BJ (cell line): ENCODE measurements around the gene ZNF467. TPM values are rescaled to one million over a fixed set of nuclear protein-coding genes. Genes with fewer than 3 reads are reported as not detected.

Experiments
- CTCF ChIA-PET: fragments of 350-600 bp; formaldehyde crosslinking; extraction: SDS; loops from one replicate; lab custom pipeline; 2021; ENCODE audit warnings: antibody characterized with exemption, inconsistent platforms; lab: Yijun Ruan, JAX
- POLR2A ChIA-PET: fragments of 300-600 bp; sonication (Branson Sonifier 250); formaldehyde crosslinking; extraction: SDS; loops from one replicate; lab custom pipeline; 2021; ENCODE audit warnings: antibody characterized with exemption; lab: Charles Lee
- DNase-seq: peaks from one replicate; pipeline ENCODE4 v3.0.0-alpha.2; 2011; ENCODE audit warnings: low read depth
- H3K27me3 ChIP-seq: 2 replicates; pipeline ENCODE4 v1.6.0; 2011; ENCODE audit warnings: low read length; ENCODE audit not compliant: control insufficient read depth, insufficient read depth
- H3K36me3 ChIP-seq: 2 replicates; pipeline ENCODE4 v1.5.1; 2011; ENCODE audit warnings: low read length; ENCODE audit not compliant: control insufficient read depth, insufficient read depth
- H3K4me3 ChIP-seq: 2 replicates; pipeline ENCODE4 v1.5.1; 2011; ENCODE audit warnings: low read depth, mild to moderate bottlenecking, control low read depth, low read length
- CTCF ChIP-seq: IDR thresholded peaks from 2 replicates; pipeline ENCODE4 v1.5.1; 2011; ENCODE audit warnings: low read depth, mild to moderate bottlenecking, control low read depth, inconsistent platforms, low read length, moderate library complexity; ENCODE audit not compliant: insufficient read depth
- polyA plus RNA-seq: library from polyadenylated mRNA; depleted of rRNA; stranded (reverse); fragments of >200 nt; gene quantifications from 2 replicates; pipeline ENCODE4 v1.2.3, GENCODE V29; 2011

Gene ZNF467
- polyA plus RNA-seq, 1 experiment, result 1.6 TPM

GRCh38 chr7:149765399-149766121, 7.8 kb downstream of the ZNF467 start:
- H3K36me3 ChIP-seq, result no peaks in the 10 kb centered on the region
- DNase-seq, result no peak
- no peak overlapping the region for H3K4me3 ChIP-seq
- ChIA-PET CTCF (interaction anchor here (1.0 kb wide), 1 partner anchor 23 kb away, joined by 4 read pairs; no protein-coding TSS in a partner anchor), POLR2A (no interaction called here)
- TF ChIP-seq CTCF, result no peak
- peaks cover 27% of the 10 kb centered on the region for H3K27me3 ChIP-seq

- DNase-seq, result no peak
- peaks cover 27% of the 10 kb centered on the region for H3K27me3 ChIP-seq
- ChIA-PET CTCF (interaction anchor here (1.0 to 1.2 kb wide), 2 partner anchors 14 to 23 kb away, joined by 3 read pairs; no protein-coding TSS in a partner anchor), POLR2A (no interaction called here)
- no peak overlapping the region for H3K4me3 ChIP-seq
- H3K36me3 ChIP-seq, result no peaks in the 10 kb centered on the region
- no peak for TF ChIP-seq CTCF
These were observed 8.6 kb downstream of the ZNF467 start for GRCh38 chr7:149764481-149765398.

GRCh38 chr7:149763563-149764240, 9.7 kb downstream of the ZNF467 start:
- CTCF ChIA-PET, result interaction anchor here (1.0 to 1.2 kb wide), 2 partner anchors 13 to 22 kb away, joined by 3 read pairs; no protein-coding TSS in a partner anchor
- H3K27me3 ChIP-seq, result peaks cover 20% of the 10 kb centered on the region
- H3K36me3 ChIP-seq, result no peaks in the 10 kb centered on the region
- H3K4me3 ChIP-seq, result no peak overlapping the region
- TF ChIP-seq CTCF, result no peak
- no peak for DNase-seq
- POLR2A ChIA-PET, result no interaction called here

GRCh38 chr7:149762610-149763009, 10.8 kb downstream of the ZNF467 start:
- no peak for DNase-seq
- ChIA-PET POLR2A (no interaction called here), CTCF (interaction anchor here (1.7 kb wide), 1 partner anchor 10 kb away, joined by 5 read pairs; no protein-coding TSS in a partner anchor)

More at GRCh38 chr7:149762610-149763009, 10.8 kb downstream of the ZNF467 start:
- Histone ChIP-seq H3K27me3 (peaks cover 20% of the 10 kb centered on the region), H3K36me3 (no peaks in the 10 kb centered on the region), H3K4me3 (no peak overlapping the region)
- no peak for TF ChIP-seq CTCF
